Choroid plexus epithelial cell (primary cell): ENCODE data around the gene BORCS5.
"Not testable (repeated sequence)": the region's sequence is repeated elsewhere in the genome, so short reads cannot be mapped to it uniquely, and the experiment has no call there.

ENCODE experiments used
- DNase-seq: peaks from one replicate; pipeline ENCODE4 v3.0.0-alpha.2; 2010; ENCODE audit warnings: low read depth
- H3K4me3 ChIP-seq: 2 replicates; pipeline ENCODE4 v1.5.1; 2011; ENCODE audit warnings: low read depth, mild to moderate bottlenecking, control low read depth, low read length, moderate library complexity
- CTCF ChIP-seq: conservative IDR thresholded peaks from 2 replicates; pipeline ENCODE4 v1.5.1; 2011; ENCODE audit warnings: low read depth, mild to moderate bottlenecking, control low read depth, inconsistent platforms, low read length, moderate library complexity

BORCS5 gene

DNA sequence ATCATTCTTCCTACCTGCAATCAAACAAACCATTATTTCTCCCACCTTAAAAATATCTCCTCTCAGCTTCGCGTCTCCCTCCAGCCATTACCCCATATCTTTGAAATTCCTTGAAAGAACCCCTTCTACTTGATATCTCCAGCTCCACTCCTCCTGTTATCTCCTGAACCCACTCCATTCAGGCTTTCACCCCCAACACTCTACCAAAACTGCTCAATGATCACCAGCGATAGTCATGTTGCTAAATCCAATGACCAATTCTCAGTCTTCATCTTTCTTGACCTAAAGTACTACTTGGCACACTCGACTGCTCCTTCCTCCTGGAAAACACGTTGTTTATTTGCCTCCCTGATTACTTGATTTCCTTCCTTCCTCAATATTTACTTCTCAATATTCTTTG is 135.7 kb downstream of the BORCS5 start:
- H3K4me3 ChIP-seq = no peak overlapping the region
- no peak for TF ChIP-seq CTCF
- no peak for DNase-seq

GRCh38 chr12:12495536-12495935 is 138.7 kb downstream of the BORCS5 start:
- DNase-seq = no peak
- no peak overlapping the region for H3K4me3 ChIP-seq
- TF ChIP-seq CTCF = no peak

DNA sequence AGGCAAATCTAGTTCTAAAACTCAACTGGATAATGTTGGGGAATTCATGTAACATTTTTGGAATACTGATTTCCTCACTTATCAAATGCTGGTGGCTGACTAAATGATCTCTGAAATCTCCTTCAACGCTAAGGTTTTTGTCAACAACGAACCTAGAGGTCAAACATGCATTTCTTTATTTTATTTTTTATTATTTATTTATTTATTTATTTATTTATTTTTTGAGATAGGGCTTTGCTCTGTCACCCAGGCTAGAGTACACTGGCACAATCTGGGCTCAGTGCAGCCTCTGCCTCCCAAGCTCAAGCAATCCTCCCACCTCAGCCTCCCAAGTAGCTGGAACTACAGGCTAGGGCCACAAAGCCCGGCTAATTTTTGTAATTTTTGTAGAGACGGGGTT is 141.3 kb downstream of the BORCS5 start:
- DNase-seq = no peak

GRCh38 chr12:12499909-12500604 is 143.2 kb downstream of the BORCS5 start:
- no peak for TF ChIP-seq CTCF
- no peak overlapping the region for H3K4me3 ChIP-seq
- DNase-seq = no peak

More for the DNA sequence above, 141.3 kb downstream of the BORCS5 start:
- no peak for TF ChIP-seq CTCF
- no peak overlapping the region for H3K4me3 ChIP-seq

DNA sequence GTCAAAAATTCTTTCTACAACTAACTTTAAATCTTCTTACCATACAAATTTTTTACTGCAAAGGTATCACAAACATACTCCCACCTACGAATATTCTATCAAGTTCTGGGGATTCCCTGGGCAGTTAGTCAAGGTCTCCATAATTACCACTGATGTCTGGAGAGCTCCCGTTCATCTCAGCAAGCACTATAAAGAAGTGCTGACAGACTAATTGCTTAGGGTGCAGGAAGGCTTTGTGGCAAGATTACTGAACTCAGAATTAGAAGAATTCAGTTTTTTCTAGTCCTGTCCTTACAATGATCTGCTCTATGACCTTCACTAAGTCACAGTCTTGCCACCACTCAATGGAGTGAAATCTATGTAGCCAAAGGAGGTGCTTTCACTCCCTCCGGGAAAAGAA is 144.2 kb downstream of the BORCS5 start:
- no peak for TF ChIP-seq CTCF
- DNase-seq = no peak
- no peak overlapping the region for H3K4me3 ChIP-seq

- DNase-seq, H3K4me3 ChIP-seq: not testable (repeated sequence)
Measured at GRCh38 chr12:12502130-12502814, 145.4 kb downstream of the BORCS5 start.

DNA sequence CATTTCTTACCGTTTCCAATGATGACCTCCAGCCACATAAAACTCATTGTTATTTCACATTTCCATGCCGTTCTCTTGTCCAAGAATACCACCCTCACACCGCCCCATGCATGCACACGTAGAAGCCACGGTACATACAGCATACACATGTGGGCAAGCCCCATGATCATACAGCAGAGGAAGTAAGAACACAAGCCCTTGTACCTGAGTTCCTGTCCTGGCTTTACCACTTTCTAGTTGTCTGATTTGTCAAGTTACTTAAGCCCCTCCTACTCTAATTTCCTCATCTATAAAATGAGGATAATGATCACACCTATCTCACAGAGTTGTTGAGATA is 145.9 kb downstream of the BORCS5 start:
- TF ChIP-seq CTCF = no peak

More for the DNA sequence above, 145.9 kb downstream of the BORCS5 start:
- DNase-seq = no peak
- H3K4me3 ChIP-seq = no peak overlapping the region
